HL-60 (cell line): ENCODE data around the gene SULT1A2.
"Not testable (repeated sequence)": the region's sequence is repeated elsewhere in the genome, so short reads cannot be mapped to it uniquely, and the experiment has no call there.

Source experiments
- CTCF ChIP-seq: IDR thresholded peaks from one replicate; pipeline ENCODE4 v1.5.1; 2011; ENCODE audit warnings: low read length, control low read depth, inconsistent platforms; ENCODE audit not compliant: insufficient read depth
- GABPA ChIP-seq: IDR thresholded peaks from 2 replicates; pipeline ENCODE4 v1.6.1; 2012; ENCODE audit warnings: low read depth
- POLR2AphosphoS5 ChIP-seq: IDR thresholded peaks from 2 replicates; pipeline ENCODE4 v1.6.1; 2012; ENCODE audit warnings: low read depth
- SPI1 ChIP-seq: IDR thresholded peaks from 2 replicates; pipeline ENCODE4 v1.6.1; 2012; ENCODE audit warnings: low read depth, mild to moderate bottlenecking, borderline replicate concordance

GRCh38 chr16:28620316-28620715 lies 23.5 kb upstream of the SULT1A2 start:
- TF ChIP-seq CTCF, POLR2AphosphoS5, SPI1, GABPA: not testable (repeated sequence)
